HL-60 (cell line): ENCODE results near the gene PADI4.

Experiments used
- DNase-seq, 2 experiments: peaks; one replicate each; pipeline ENCODE4 v3.0.0-alpha.2; 2010 to 2020; ENCODE audit warnings: low read depth in 1 of 2, low spot score in 1 of 2
- H3K27ac ChIP-seq: fragments of 250-450 bp; sonication (Bioruptor Pico); replicated peaks from 2 replicates; pipeline ENCODE4 v1.5.1; 2020; ENCODE audit warnings: mild to moderate bottlenecking, moderate library complexity
- H3K27me3 ChIP-seq: fragments of 250-450 bp; sonication (Bioruptor Pico); 2 replicates; pipeline ENCODE4 v1.5.1; 2021; ENCODE audit warnings: mild to moderate bottlenecking, moderate library complexity; ENCODE audit not compliant: insufficient read depth, poor library complexity, severe bottlenecking
- H3K4me3 ChIP-seq: replicated peaks from 2 replicates; pipeline ENCODE4 v1.5.1; 2011; ENCODE audit warnings: mild to moderate bottlenecking, control low read depth, low read length; ENCODE audit not compliant: insufficient read depth
- GABPA ChIP-seq: IDR thresholded peaks from 2 replicates; pipeline ENCODE4 v1.6.1; 2012; ENCODE audit warnings: low read depth
- POLR2AphosphoS5 ChIP-seq: IDR thresholded peaks from 2 replicates; pipeline ENCODE4 v1.6.1; 2012; ENCODE audit warnings: low read depth
- SPI1 ChIP-seq: IDR thresholded peaks from 2 replicates; pipeline ENCODE4 v1.6.1; 2012; ENCODE audit warnings: low read depth, mild to moderate bottlenecking, borderline replicate concordance
- TF ChIP-seq, protein P1 (sequence below): IDR thresholded peaks from 2 replicates; pipeline ENCODE4 v1.6.1; 2012; ENCODE audit warnings: low read depth; ENCODE audit not compliant: insufficient replicate concordance
- TF ChIP-seq, protein P2 (sequence below): IDR thresholded peaks from one replicate; pipeline ENCODE4 v1.5.1; 2011; ENCODE audit warnings: low read length, control low read depth, inconsistent platforms; ENCODE audit not compliant: insufficient read depth

The PADI4 gene

DNA sequence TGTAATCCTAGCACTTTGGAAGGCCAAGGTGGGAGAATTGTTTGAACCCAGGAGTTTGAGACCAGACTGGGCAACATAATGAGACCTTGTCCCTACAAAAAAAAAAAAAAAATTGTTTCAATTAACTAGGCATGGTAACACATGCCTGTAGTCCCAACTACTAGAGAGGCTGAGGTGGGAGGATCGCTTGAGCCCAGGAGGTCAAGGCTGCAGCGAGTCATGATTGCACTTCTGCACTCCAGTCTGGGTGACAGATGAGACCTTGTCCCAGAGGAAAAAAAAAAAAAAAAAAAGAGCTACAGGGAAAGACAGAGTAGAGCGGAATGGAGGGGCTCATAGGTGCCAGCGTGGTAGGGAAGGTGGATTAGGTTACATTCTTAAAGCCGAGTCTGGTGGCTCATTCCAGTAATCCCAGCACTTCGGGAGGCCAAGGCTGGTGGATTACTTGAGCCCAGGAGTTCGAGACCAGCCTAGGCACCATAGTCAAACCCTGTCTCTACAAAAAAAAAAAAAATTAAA, 43.0 kb downstream of the PADI4 start:
- DNase-seq, result no peak
- no peak overlapping the region for H3K27ac ChIP-seq
- no peak overlapping the region for H3K4me3 ChIP-seq
- TF ChIP-seq SPI1, result no peak
- no peak for TF ChIP-seq GABPA
- no peak for TF ChIP-seq POLR2AphosphoS5
- TF ChIP-seq, protein P1, sequence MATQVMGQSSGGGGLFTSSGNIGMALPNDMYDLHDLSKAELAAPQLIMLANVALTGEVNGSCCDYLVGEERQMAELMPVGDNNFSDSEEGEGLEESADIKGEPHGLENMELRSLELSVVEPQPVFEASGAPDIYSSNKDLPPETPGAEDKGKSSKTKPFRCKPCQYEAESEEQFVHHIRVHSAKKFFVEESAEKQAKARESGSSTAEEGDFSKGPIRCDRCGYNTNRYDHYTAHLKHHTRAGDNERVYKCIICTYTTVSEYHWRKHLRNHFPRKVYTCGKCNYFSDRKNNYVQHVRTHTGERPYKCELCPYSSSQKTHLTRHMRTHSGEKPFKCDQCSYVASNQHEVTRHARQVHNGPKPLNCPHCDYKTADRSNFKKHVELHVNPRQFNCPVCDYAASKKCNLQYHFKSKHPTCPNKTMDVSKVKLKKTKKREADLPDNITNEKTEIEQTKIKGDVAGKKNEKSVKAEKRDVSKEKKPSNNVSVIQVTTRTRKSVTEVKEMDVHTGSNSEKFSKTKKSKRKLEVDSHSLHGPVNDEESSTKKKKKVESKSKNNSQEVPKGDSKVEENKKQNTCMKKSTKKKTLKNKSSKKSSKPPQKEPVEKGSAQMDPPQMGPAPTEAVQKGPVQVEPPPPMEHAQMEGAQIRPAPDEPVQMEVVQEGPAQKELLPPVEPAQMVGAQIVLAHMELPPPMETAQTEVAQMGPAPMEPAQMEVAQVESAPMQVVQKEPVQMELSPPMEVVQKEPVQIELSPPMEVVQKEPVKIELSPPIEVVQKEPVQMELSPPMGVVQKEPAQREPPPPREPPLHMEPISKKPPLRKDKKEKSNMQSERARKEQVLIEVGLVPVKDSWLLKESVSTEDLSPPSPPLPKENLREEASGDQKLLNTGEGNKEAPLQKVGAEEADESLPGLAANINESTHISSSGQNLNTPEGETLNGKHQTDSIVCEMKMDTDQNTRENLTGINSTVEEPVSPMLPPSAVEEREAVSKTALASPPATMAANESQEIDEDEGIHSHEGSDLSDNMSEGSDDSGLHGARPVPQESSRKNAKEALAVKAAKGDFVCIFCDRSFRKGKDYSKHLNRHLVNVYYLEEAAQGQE, result no peak
- TF ChIP-seq, protein P2, sequence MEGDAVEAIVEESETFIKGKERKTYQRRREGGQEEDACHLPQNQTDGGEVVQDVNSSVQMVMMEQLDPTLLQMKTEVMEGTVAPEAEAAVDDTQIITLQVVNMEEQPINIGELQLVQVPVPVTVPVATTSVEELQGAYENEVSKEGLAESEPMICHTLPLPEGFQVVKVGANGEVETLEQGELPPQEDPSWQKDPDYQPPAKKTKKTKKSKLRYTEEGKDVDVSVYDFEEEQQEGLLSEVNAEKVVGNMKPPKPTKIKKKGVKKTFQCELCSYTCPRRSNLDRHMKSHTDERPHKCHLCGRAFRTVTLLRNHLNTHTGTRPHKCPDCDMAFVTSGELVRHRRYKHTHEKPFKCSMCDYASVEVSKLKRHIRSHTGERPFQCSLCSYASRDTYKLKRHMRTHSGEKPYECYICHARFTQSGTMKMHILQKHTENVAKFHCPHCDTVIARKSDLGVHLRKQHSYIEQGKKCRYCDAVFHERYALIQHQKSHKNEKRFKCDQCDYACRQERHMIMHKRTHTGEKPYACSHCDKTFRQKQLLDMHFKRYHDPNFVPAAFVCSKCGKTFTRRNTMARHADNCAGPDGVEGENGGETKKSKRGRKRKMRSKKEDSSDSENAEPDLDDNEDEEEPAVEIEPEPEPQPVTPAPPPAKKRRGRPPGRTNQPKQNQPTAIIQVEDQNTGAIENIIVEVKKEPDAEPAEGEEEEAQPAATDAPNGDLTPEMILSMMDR, result no peak
- H3K27me3 ChIP-seq, result no peaks in the 10 kb centered on the region

DNA sequence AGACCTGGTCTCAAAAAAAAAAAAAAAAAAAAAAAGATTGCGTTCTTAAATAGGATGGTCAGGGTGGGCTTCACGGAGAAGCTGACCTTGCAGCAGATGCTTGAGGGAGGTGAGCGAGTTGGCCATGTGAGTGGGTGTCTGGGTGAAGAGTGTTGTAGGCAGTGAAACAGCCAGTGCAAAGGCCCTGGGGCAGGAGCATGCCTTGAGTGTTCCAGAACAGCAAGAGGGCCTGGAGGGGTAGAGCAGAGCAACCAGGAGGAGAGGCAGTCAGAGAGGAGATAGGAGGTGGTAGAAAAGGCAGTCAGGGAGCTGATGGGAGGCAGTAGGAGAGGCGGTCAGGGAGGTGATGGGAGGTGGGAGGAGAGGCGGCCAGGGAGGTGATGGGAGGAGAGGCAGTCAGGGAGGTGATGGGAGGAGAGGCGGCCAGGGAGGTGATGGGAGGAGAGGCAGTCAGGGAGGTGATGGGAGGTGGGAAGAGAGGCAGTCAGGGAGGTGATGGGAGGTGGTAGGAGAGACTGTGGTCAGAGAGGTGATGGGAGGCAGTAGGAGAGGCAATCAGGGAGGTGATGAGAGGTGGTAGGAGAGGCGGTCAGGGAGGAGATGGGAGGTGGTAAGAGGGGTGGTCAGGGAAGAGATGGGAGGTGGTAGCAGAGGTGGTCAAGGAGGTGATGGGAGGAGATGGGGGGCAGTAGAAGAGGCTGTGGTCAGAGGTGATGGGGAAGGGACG, 43.8 kb downstream of the PADI4 start:
- Histone ChIP-seq H3K27me3 (no peaks in the 10 kb centered on the region), H3K27ac (no peak overlapping the region), H3K4me3 (no peak overlapping the region)
- DNase-seq, result no peak
- TF ChIP-seq POLR2AphosphoS5 (no peak), SPI1 (no peak), GABPA (no peak)
- TF ChIP-seq, protein P2, result no peak
- TF ChIP-seq, protein P1, result no peak

DNA sequence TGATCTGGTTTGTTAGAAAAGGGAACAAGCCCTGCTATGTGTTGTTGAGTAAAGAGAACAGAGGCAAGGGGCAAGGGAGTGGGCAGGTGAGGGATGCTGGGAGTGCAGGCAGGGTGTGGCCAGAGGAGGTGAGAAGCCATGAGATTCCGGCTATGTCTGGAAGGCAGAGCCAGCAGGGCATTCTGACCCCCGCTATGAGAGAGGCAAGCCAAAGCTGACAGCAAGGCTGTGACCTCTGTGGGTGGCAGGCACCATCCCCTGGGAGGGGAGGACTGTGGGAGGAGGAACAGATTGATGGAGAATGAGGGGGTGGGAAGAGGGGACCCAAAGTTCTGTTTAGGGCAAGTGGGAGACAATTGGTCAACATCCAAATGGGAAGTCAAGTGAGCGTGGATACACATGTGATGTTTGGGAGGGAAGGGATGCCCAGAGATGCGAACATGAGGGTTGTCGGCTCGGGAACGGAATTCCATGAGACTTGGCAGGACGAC, 44.5 kb downstream of the PADI4 start:
- Histone ChIP-seq H3K27me3 (no peaks in the 10 kb centered on the region), H3K4me3 (no peak overlapping the region), H3K27ac (no peak overlapping the region)
- no peak for DNase-seq
- TF ChIP-seq, protein P1, result no peak
- TF ChIP-seq, protein P2, result no peak
- TF ChIP-seq GABPA (no peak), POLR2AphosphoS5 (no peak), SPI1 (no peak)
